HepG2 (cell line): ENCODE data around the gene POLR1H. TPM values are rescaled to one million over a fixed set of nuclear protein-coding genes. Genes with fewer than 3 reads are reported as not detected.

Experiments used
- AGO1 ChIP-seq: fragments of 200-400 bp; formaldehyde crosslinking; IDR thresholded peaks from 2 replicates; pipeline ENCODE4 v1.6.1; 2017; ENCODE audit warnings: mild to moderate bottlenecking, low read depth, low read length, moderate library complexity; ENCODE audit not compliant: poor library complexity, severe bottlenecking
- AGO2 ChIP-seq: fragments of 200-400 bp; formaldehyde crosslinking; optimal IDR thresholded peaks from 2 replicates; pipeline ENCODE3; 2017; ENCODE audit warnings: mild to moderate bottlenecking, low read depth, low read length, moderate library complexity
- CENPT ChIP-seq: sonication (generic); formaldehyde crosslinking; IDR thresholded peaks from 2 replicates; pipeline ENCODE4 v1.8.0; 2022; ENCODE audit warnings: low read depth, mild to moderate bottlenecking, moderate library complexity, missing genetic modification reagents
- FOXK2 ChIP-seq: fragments of 450-650 bp; IDR thresholded peaks from 2 replicates; pipeline ENCODE4 v1.6.1; 2016
- GTF3A ChIP-seq: sonication (generic); formaldehyde crosslinking; conservative IDR thresholded peaks from 2 replicates; pipeline ENCODE4 v1.4.0; 2020; ENCODE audit warnings: mild to moderate bottlenecking, missing genetic modification reagents
- GZF1 ChIP-seq: sonication (generic); formaldehyde crosslinking; IDR thresholded peaks from 2 replicates; pipeline ENCODE4 v1.5.1; 2020; ENCODE audit warnings: mild to moderate bottlenecking, missing genetic modification reagents
- IRF2 ChIP-seq: IDR thresholded peaks from 2 replicates; pipeline ENCODE4 v1.6.1; 2018; ENCODE audit warnings: missing genetic modification reagents, missing compliant biosample characterization
- PAXIP1 ChIP-seq: sonication (generic); formaldehyde crosslinking; conservative IDR thresholded peaks from 2 replicates; pipeline ENCODE4 v1.4.0; 2020; ENCODE audit warnings: mild to moderate bottlenecking, missing genetic modification reagents, moderate library complexity
- POLR2AphosphoS5 ChIP-seq: IDR thresholded peaks from 2 replicates; pipeline ENCODE4 v1.6.1; 2012; ENCODE audit warnings: low read depth, low read length
- RAD21 ChIP-seq: fragments of 450-650 bp; formaldehyde crosslinking; IDR thresholded peaks from 2 replicates; pipeline ENCODE4 v1.5.0; 2020; ENCODE audit warnings: mild to moderate bottlenecking
- SRSF1 ChIP-seq: fragments of 200-400 bp; formaldehyde crosslinking; optimal IDR thresholded peaks from 2 replicates; pipeline ENCODE3; 2017; ENCODE audit warnings: mild to moderate bottlenecking, low read depth, low read length, moderate library complexity
- TBP ChIP-seq: sonication (generic); formaldehyde crosslinking; IDR thresholded peaks from 2 replicates; pipeline ENCODE4 v1.5.0; 2020; ENCODE audit warnings: missing genetic modification reagents
- ZNF260 ChIP-seq: sonication (generic); formaldehyde crosslinking; IDR thresholded peaks from 2 replicates; pipeline ENCODE4 v1.4.0; 2020; ENCODE audit warnings: missing genetic modification reagents, low read depth, mild to moderate bottlenecking, borderline replicate concordance
- ZNF761 ChIP-seq: sonication (generic); formaldehyde crosslinking; conservative IDR thresholded peaks from 2 replicates; pipeline ENCODE4 v1.4.0; 2020; ENCODE audit warnings: mild to moderate bottlenecking, missing genetic modification reagents
- ZNF776 ChIP-seq: sonication (generic); formaldehyde crosslinking; IDR thresholded peaks from 2 replicates; pipeline ENCODE4 v1.4.0; 2020; ENCODE audit warnings: mild to moderate bottlenecking, missing genetic modification reagents
- ZSCAN12 ChIP-seq: sonication (generic); formaldehyde crosslinking; IDR thresholded peaks from 2 replicates; pipeline ENCODE4 v1.9.0; 2021; ENCODE audit warnings: mild to moderate bottlenecking, missing genetic modification reagents
- ZSCAN25 ChIP-seq: sonication (generic); formaldehyde crosslinking; IDR thresholded peaks from 2 replicates; pipeline ENCODE4 v1.8.0; 2022; ENCODE audit warnings: mild to moderate bottlenecking, missing genetic modification reagents
- polyA plus RNA-seq, 8 experiments: library from polyadenylated mRNA; depleted of rRNA in 3 of 8; stranded (reverse) in 7 of 8; unstranded in 1 of 8; fragments of >200 nt; fragmentation: Illumina TruSeq in 4 of 8; extraction: Trizol in 4 of 8; gene quantifications; 2 replicates each; pipeline versions ENCODE4 v1.2.1 to v1.2.3, GENCODE V29; 2011 to 2016; ENCODE audit warnings: low read depth in 4 of 8, missing spikeins in 1 of 8, mixed read lengths in 1 of 8; ENCODE audit not compliant: insufficient read depth in 1 of 8
- total RNA-seq, 5 experiments: library from RNA; depleted of rRNA; stranded (reverse); fragments of >200 nt; fragmentation: Illumina TruSeq; extraction: Trizol; gene quantifications; 2 replicates each; pipeline ENCODE4 v1.2.3, GENCODE V29; 2016; ENCODE audit warnings: low read depth in 1 of 5
- TF ChIP-seq, protein P1 (sequence below), 2 experiments: sonication (generic) in 1 of 2; formaldehyde crosslinking in 1 of 2; IDR thresholded peaks; 2 replicates each; pipeline versions ENCODE4 v1.4.0 to v1.6.1; 2016 to 2020; ENCODE audit warnings: borderline replicate concordance in 1 of 2, low read depth in 1 of 2, mild to moderate bottlenecking in 1 of 2, missing genetic modification reagents in 1 of 2

The POLR1H gene
- total and polyA plus RNA-seq, 2 of the 13 experiments (the other 11 are each of a cell fraction or from before 2014, with no cell fraction given): 61.4 to 79.8 TPM

- peak; percentile 56 for TF ChIP-seq PAXIP1 (CRISPR knock-in tag)
- peak; percentile 98 for TF ChIP-seq POLR2AphosphoS5
- no peak for TF ChIP-seq FOXK2
- no peak for TF ChIP-seq AGO1
- 0 out of 2 replicates have a peak, but pooled peaks have one; percentile 1 for TF ChIP-seq CENPT (CRISPR knock-in tag)
- no peak for TF ChIP-seq SRSF1
- 0 out of 2 replicates have a peak, but pooled peaks have one; percentile 31 for TF ChIP-seq TBP (CRISPR knock-in tag)
- 0 out of 2 replicates have a peak, but pooled peaks have one; percentile 76 for TF ChIP-seq ZNF761
- peak; percentile 59 for TF ChIP-seq ZSCAN12
- TF ChIP-seq GTF3A: no peak
- TF ChIP-seq ZNF260 (CRISPR knock-in tag): no peak
- peak; percentile 18; the same call in 1 of the 2 replicates for TF ChIP-seq GZF1
- TF ChIP-seq, protein P1, sequence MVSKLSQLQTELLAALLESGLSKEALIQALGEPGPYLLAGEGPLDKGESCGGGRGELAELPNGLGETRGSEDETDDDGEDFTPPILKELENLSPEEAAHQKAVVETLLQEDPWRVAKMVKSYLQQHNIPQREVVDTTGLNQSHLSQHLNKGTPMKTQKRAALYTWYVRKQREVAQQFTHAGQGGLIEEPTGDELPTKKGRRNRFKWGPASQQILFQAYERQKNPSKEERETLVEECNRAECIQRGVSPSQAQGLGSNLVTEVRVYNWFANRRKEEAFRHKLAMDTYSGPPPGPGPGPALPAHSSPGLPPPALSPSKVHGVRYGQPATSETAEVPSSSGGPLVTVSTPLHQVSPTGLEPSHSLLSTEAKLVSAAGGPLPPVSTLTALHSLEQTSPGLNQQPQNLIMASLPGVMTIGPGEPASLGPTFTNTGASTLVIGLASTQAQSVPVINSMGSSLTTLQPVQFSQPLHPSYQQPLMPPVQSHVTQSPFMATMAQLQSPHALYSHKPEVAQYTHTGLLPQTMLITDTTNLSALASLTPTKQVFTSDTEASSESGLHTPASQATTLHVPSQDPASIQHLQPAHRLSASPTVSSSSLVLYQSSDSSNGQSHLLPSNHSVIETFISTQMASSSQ (IDR thresholded peaks at IDR 0.05; ENCODE audit: low read depth): peak; percentile 75
- TF ChIP-seq, protein P1 (CRISPR knock-in tag; IDR thresholded peaks at IDR 0.05; ENCODE audit: borderline replicate concordance): peak; percentile 77; the same call in 1 of the 2 replicates
- TF ChIP-seq AGO2: peak; percentile 23
- TF ChIP-seq ZSCAN25 (CRISPR knock-in tag): peak; percentile 63
- TF ChIP-seq IRF2: peak; percentile 98
- no peak; the same call in 1 of the 2 replicates for TF ChIP-seq RAD21 (CRISPR knock-in tag)
- peak; percentile 92 for TF ChIP-seq ZNF776 (CRISPR knock-in tag)
Measured at GRCh38 chr6:30061092-30061857, at the start of gene POLR1H (continued).
